HAP-1 (cell line): ENCODE measurements around the gene ACY1.
A peak's percentile ranks its signal among the peaks of the same experiment; 100 is the strongest.

ENCODE experiments used
- DNase-seq, 2 experiments: peaks; one replicate each; pipeline ENCODE4 v3.0.0-alpha.2; 2016 to 2020; ENCODE audit warnings: low spot score in 2 of 2
- H3K27me3 ChIP-seq: fragments of 250-450 bp; sonication (Bioruptor Pico); 2 replicates; pipeline ENCODE4 v1.5.1; 2020; ENCODE audit warnings: low read depth, mild to moderate bottlenecking, moderate library complexity
- H3K36me3 ChIP-seq: fragments of 250-450 bp; sonication (Bioruptor Pico); replicated peaks from 2 replicates; pipeline ENCODE4 v1.5.1; 2020; ENCODE audit warnings: mild to moderate bottlenecking
- H3K4me1 ChIP-seq: fragments of 250-450 bp; sonication (Bioruptor Pico); 2 replicates; pipeline ENCODE4 v1.5.1; 2020; ENCODE audit warnings: mild to moderate bottlenecking
- H3K4me3 ChIP-seq: fragments of 250-450 bp; sonication (Bioruptor Pico); 2 replicates; pipeline ENCODE4 v1.5.1; 2020; ENCODE audit warnings: mild to moderate bottlenecking, moderate library complexity
- H3K9me3 ChIP-seq: fragments of 250-450 bp; sonication (Bioruptor Pico); 2 replicates; pipeline ENCODE4 v1.5.1; 2020; ENCODE audit warnings: mild to moderate bottlenecking, moderate library complexity
- in situ Hi-C: fragments of 300-500 bp; cut with MboI; formaldehyde crosslinking; loops from 3 replicates; pipeline ENCODE4 v1.14.3; 2020; ENCODE audit warnings: low sequenced_read_pairs, inconsistent platforms, mixed read lengths

ACY1 gene

DNA sequence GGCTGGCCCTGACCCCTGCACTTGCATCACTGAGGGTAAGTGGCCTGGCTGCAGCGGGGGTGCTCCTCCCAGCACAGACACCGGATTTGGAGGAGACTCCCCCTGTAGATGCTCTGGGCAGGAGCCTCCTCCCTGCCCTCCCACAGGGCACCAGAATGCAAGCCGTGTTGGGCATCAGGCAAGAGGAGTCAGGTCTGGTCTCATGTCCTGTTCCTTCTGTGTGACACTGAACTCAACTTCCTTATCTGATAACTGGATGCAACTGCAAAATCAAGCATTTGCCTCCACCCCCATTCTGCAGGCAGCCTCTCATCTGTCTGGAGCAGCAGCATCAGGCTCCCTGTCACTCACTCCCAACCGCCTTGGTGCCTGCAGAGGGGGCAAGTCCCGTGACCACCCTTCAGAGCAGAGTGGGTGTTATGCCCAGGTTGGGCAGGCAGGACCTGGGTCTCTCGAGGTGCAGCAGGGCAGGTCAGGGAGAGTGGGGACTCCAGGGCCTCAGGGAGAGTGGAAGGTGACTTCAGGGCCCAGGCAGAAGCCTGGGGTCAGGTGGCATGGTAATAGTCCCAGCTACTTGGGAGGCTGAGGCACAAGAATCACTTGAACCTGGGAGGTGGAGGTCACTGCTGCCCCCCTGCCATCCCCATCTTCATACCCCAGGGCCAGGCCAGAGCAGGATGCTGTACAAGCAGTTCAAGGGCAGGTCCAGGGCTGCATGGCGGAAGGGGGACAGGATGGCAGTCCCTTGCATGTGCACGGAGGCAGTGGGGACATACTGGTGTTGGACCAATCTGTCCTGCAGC, 22.9 kb downstream of the ACY1 start:
- H3K9me3 ChIP-seq: no peaks in the 10 kb centered on the region
- no peaks in the 10 kb centered on the region for H3K27me3 ChIP-seq
- DNase-seq: no peak
- H3K4me3 ChIP-seq: no peak overlapping the region
- H3K36me3 ChIP-seq: no peaks in the 10 kb centered on the region
- H3K4me1 ChIP-seq: peaks cover 2% of the 10 kb centered on the region; the same call in 1 of the 2 replicates
- in situ Hi-C loops: no loop called here

DNA sequence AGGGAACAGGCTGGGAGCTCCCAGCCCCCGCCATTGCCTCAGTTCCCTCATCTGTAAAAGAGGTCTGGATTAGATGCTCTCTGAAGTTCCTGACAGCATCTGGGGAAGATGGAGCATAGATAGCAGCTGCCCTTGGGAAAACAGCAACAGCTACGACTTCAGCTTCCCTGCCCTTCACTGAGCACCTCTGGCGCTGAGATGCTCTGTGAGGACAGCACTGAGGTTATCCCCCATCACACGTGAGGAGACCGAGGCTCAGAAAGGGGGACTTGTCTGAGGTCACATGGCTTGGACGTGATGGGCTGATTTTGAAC, 23.4 kb downstream of the ACY1 start:
- in situ Hi-C loops: no loop called here
- Histone ChIP-seq H3K36me3 (no peaks in the 10 kb centered on the region), H3K9me3 (no peaks in the 10 kb centered on the region), H3K27me3 (no peaks in the 10 kb centered on the region), H3K4me3 (no peak overlapping the region), H3K4me1 (peaks cover 2% of the 10 kb centered on the region; the same call in 1 of the 2 replicates)
- DNase-seq: no peak

DNA sequence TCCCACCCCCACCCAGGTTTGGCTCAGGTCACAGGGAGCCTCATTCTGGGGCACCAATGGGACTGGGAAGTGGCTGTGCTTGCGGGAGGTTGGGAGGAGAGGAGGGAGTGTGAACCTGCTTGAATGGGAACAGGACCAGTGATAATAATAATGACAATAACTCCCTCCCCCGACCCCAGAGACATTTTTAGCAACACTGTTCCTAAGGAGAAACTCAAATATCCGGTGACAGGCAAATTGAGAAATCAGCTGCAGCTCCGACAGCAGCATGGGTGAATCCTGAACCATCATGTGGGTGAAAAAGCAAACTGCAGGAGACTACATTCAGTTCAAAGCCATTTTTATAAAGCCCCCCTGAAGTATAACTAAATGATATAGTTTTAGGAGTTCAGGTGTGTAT, 24.0 kb downstream of the ACY1 start:
- H3K9me3 ChIP-seq: no peaks in the 10 kb centered on the region
- no peaks in the 10 kb centered on the region for H3K27me3 ChIP-seq
- no peak overlapping the region for H3K4me3 ChIP-seq
- in situ Hi-C loops: no loop called here
- peaks cover 2% of the 10 kb centered on the region; the same call in 1 of the 2 replicates for H3K4me1 ChIP-seq
- H3K36me3 ChIP-seq: no peaks in the 10 kb centered on the region
- DNase-seq: no peak

DNA sequence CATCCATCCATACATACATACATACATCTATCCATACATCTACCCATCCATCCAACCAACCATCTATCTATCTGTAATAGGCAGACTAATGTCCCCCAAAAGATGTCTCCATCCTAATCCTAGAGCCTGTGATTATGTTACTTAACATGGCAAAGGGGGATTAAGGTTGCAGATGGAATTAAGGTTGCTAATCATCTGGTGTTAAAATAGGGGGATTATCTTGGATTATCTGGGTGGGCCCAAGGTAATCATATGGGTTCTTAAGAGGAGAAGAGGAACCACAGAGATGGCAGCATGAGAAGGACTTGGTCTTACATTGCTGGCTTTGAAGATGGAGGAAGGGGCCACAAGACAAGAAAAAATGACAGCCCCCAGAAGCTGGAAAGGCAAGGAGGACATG, 27.1 kb downstream of the ACY1 start:
- H3K27me3 ChIP-seq: no peaks in the 10 kb centered on the region
- no peak overlapping the region for H3K4me3 ChIP-seq
- no peak for DNase-seq
- H3K4me1 ChIP-seq: peaks cover 2% of the 10 kb centered on the region; the same call in 1 of the 2 replicates
- no peaks in the 10 kb centered on the region for H3K36me3 ChIP-seq
- H3K9me3 ChIP-seq: no peaks in the 10 kb centered on the region
- in situ Hi-C loops: no loop called here

DNA sequence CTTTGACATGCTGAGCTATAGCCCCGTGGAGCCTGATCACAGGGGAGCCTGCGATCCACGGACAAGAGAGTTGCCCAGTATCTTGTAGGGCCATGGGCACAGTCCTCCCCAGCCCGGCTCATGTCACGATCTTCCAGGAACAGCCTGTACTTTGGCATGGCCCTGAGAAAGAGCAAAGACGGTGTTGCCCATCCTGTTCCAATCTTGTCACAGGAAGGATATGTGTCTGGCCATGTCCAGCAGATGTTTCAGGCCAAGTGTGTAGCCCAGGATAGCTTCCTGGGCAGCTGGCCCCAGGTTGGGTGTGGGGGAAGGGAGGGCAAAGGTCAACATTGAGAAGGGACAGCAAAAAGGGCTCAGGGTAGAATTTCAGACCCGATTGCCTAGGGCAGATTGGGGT, 29.4 kb downstream of the ACY1 start:
- DNase-seq: no peak
- no peaks in the 10 kb centered on the region for H3K4me1 ChIP-seq
- no peak overlapping the region for H3K4me3 ChIP-seq
- in situ Hi-C loops: no loop called here
- no peaks in the 10 kb centered on the region for H3K9me3 ChIP-seq
- no peaks in the 10 kb centered on the region for H3K27me3 ChIP-seq
- H3K36me3 ChIP-seq: no peaks in the 10 kb centered on the region

DNA sequence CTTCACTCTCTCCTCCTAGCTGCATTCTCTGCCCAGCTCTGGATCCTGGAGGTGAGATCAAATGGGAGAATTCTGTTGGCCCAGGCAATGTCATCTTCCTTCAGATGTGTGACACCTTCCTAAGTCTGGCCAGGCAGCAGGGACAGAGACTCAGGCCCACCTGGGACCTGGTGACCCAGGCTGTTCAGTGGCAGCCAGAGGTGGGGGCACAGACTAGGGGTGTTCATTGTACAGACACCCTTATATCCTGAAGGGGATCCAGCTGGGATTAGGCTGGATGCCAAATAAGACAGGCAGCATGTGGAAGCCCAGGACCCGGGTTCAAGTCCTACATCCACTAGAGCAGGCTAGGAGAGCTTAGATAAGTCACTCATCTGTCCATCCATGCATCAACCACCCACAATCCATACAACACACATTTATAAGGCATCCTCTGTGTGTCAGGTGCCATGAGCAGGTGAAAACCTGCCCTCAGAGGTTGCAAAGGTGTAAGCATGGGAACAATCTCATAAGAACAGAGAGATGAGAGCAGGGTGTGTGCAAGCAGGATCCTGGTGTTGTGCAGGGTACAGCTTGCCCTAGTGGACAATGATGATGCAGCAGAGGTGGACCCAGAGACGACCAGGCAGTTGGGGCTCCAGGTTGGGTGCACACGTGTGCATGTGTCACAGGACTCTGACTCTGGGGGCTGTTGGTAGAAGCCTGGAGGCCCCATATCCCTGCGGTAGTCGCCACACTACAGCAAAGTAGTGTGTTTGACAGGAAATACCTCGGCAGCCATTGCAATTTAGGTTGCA, 30.7 kb downstream of the ACY1 start:
- Histone ChIP-seq H3K27me3 (no peaks in the 10 kb centered on the region), H3K9me3 (no peaks in the 10 kb centered on the region), H3K4me1 (no peaks in the 10 kb centered on the region), H3K4me3 (no peak overlapping the region), H3K36me3 (no peaks in the 10 kb centered on the region)
- DNase-seq: no peak
- in situ Hi-C loops: no loop called here

DNA sequence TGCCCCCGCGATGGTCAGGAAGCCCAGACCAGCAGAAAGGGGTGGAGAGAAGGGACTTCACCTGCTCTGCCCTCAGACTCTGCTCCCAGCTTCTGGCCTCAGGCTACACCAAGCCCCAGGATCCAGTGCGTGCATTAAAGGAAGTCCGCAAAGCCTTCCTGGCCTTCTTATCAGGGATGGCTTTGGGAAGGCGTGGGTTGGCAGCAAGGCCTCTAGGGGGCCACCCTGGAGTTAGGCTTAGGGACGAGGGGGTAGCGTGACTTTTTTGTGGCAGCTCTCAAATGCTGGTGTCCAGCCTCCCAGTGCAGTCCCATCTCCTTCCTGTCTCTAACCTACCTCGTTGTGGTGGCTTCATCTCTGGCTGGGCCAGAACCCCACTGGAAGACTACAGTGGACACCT, 31.3 kb downstream of the ACY1 start:
- Histone ChIP-seq H3K27me3 (no peaks in the 10 kb centered on the region), H3K36me3 (no peaks in the 10 kb centered on the region), H3K4me3 (no peak overlapping the region), H3K4me1 (no peaks in the 10 kb centered on the region), H3K9me3 (no peaks in the 10 kb centered on the region)
- in situ Hi-C loops: no loop called here
- peak; percentile 8 to 64 for DNase-seq

DNA sequence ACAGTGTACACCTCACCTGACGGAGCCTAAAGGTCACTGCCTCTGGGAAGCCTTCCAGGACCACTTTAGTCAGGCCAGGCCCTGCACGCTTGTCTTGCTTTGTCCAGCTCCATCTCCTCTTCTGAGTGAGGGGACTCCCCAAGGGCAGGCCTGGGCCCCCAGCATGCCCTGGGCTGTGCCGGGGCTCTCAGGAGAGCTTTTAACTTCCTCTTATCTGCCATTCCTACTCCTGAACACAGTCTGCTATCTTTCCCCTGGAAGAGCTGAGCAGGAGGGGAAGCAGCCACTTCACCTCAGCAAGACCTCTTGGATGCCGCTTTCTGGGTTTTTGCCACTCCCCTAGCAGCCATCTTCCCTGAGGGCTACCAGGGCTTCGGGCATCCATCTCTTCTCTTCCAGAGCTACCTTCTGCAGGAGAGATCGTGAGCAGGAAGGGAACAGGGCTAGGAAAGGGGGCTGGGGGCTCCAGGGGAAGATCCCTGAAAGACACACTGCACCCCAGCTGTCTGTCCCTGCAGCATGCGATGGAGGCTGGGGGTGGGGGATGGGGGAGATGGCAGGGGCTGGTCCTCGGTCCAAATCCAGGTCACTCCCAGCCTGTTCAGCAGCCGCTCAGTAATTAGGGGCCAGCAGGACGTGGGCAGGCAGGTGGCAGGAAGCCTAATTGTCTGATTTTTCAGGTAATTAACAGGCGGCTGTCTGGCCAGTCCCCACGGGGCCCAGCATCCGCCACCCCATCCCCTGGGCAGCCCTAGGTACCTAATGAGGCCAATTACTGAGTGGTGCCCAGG, 32.3 kb downstream of the ACY1 start:
- no peak for DNase-seq
- no peaks in the 10 kb centered on the region for H3K36me3 ChIP-seq
- no peak overlapping the region for H3K4me3 ChIP-seq
- no peaks in the 10 kb centered on the region for H3K4me1 ChIP-seq
- in situ Hi-C loops: no loop called here
- no peaks in the 10 kb centered on the region for H3K27me3 ChIP-seq
- H3K9me3 ChIP-seq: no peaks in the 10 kb centered on the region

DNA sequence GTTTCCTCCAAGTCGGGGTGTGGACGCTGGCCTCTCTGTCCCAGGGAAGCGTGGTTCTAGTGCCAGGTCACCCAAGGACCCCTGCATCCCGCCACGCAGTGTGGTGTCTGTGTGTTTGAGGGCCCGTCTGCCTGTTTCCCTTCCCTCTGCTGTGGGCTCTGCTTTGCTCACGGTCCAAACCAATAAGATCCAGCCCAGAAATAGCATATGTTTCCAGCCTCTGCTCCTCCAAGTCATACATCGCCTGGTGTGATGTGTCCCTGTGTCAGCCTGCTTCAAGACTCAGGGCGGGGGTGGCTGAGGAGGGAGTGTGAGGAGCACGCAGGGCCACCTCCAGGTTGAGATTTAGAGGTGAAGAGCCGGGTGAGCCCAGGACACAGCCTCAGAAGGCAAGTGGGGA, 34.3 kb downstream of the ACY1 start:
- no peaks in the 10 kb centered on the region for H3K27me3 ChIP-seq
- no peak for DNase-seq
- no peaks in the 10 kb centered on the region for H3K4me1 ChIP-seq
- H3K9me3 ChIP-seq: no peaks in the 10 kb centered on the region
- H3K4me3 ChIP-seq: no peak overlapping the region
- in situ Hi-C loops: no loop called here
- H3K36me3 ChIP-seq: no peaks in the 10 kb centered on the region

DNA sequence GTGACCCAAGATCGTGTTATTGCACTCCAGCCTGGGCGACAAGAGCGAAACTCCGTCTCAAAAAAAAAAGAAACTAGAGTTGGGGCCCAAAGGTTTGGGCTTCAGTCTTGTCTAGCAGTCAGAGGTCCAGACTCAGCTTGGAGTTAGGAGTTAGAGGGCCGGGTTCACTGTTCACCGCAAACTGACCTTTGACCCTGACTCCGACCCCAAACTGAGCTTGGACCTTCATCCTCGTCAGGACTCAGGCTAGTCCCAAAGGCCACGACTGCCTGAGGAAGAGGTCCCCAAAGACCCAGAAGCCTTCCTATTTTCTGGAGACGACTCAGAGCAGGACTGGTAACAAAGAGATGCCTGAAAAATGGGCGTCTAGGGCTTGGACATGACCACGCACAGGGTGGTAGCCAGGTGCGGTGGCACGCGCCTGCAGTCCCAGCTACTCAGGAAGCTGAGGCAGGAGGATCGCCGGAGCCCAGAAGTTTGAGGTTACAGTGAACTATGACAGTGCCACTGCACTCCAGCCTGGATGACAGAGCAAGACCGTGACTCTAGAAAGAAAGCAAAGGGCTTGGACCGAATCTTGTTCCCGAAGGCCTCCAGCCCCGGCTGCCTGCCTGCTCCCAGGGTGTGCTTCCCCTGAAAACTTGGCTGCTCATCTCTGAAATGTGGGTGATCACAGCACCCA, 35.1 kb downstream of the ACY1 start:
- in situ Hi-C loops: no loop called here
- Histone ChIP-seq H3K4me3 (no peak overlapping the region), H3K27me3 (no peaks in the 10 kb centered on the region)

DNA sequence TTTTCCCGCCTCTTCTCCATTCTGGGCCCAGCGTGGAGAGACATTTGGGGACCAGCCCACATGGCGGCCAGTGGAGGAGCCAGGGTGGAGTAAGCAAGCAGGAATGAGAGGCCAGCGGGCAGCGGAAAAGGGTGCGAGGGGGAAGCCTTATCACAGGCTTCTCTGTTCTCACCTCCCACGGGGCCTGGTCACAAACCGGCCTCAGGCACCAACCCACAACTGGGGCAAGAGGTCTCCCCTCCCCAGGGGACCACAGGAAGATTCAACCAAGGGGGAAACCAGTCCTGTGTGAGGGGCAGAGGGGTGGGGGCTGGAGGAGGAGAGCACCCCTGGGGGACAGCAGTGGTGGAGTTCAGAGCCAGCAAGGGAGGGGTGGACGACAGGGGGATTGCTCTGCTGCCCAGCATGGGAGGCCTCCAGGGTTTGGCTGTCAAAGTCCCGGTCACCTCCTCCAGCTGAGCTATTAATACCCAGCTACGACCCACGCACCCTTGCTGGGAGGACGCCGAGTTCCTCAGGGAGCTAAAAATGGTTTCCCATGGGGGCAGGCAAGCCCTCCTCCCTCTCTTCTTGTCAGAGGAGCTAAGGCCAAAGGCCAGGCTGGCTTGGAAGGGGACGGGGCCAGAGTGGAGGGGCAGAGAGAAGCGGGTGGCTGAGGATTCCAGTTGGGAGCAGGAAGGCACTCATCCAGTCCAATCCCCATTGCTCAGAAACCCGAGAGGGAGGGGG, 36.2 kb downstream of the ACY1 start:
- DNase-seq: no peak
- Histone ChIP-seq H3K4me1 (no peaks in the 10 kb centered on the region), H3K36me3 (no peaks in the 10 kb centered on the region), H3K27me3 (no peaks in the 10 kb centered on the region), H3K4me3 (no peak overlapping the region), H3K9me3 (no peaks in the 10 kb centered on the region)
- in situ Hi-C loops: no loop called here

More for the DNA sequence above, 35.1 kb downstream of the ACY1 start:
- no peaks in the 10 kb centered on the region for H3K36me3 ChIP-seq
- DNase-seq: no peak
- no peaks in the 10 kb centered on the region for H3K9me3 ChIP-seq
- no peaks in the 10 kb centered on the region for H3K4me1 ChIP-seq

DNA sequence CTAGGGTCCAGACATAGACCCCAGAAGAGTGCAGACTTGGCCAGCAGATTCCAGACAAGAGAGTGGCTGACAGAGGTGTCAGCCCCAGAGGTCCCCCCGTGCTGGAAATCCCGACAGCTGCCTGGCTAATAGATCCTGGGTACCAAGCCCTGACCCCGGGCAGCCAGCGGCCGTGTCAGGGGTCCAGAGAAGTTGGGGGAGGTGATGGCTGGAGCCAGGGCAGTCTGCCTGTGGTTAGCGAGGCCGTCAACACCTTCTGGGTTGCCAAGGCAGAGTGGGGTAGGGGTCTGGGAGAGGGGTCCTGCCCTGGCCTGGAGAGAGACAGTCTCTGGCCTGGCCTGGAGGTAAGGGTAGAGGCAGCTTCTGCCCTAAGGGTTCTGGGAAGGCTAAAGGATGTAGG, 37.5 kb downstream of the ACY1 start:
- Histone ChIP-seq H3K4me3 (no peak overlapping the region), H3K9me3 (no peaks in the 10 kb centered on the region), H3K4me1 (no peaks in the 10 kb centered on the region), H3K36me3 (no peaks in the 10 kb centered on the region), H3K27me3 (no peaks in the 10 kb centered on the region)
- DNase-seq: no peak
- in situ Hi-C loops: no loop called here
